ENCODE data around the gene RSPH9.
"Not testable (repeated sequence)": the region's sequence is repeated elsewhere in the genome, so short reads cannot be mapped to it uniquely, and the experiment has no call there.

RSPH9 gene

DNA sequence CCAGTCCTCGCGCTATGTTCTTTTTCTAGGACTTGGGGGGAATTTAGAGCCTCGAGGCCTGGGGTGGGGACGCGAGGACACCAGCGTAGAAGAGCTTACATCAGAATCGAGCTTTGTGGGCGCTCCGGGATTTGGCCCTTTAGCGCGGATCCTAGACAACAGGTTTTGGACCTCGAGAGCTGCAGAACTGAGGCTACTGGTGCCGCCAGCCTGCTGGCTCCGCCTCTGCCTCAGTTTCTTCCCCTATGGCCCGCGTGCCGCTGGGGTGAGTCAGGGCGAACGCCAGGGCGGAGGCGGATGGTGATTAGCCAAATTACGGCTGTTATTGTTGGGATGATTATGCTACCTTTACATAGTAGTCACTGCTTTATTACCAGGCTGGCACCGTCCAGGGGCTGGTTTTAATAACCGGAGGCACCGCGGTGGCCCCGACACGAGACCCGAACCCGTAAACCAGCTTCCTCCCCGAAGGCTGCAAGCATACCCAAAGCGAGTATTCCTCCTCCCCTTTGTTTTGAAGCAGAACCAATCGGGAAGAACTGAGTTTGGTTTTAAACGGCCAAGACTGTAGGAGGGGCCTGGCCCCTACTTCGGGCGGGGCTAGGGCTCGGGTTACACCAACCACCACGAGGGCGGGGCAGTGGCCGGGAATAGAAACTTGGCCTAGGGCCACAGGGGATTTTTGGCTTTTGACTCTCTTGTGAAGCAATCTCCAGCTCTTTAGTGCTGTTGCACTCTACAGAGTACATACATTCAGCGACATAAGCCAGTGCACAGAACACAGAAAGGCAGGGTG lies 15.1 kb upstream of the RSPH9 start:
- peak; percentile 97 for DNase-seq

DNA sequence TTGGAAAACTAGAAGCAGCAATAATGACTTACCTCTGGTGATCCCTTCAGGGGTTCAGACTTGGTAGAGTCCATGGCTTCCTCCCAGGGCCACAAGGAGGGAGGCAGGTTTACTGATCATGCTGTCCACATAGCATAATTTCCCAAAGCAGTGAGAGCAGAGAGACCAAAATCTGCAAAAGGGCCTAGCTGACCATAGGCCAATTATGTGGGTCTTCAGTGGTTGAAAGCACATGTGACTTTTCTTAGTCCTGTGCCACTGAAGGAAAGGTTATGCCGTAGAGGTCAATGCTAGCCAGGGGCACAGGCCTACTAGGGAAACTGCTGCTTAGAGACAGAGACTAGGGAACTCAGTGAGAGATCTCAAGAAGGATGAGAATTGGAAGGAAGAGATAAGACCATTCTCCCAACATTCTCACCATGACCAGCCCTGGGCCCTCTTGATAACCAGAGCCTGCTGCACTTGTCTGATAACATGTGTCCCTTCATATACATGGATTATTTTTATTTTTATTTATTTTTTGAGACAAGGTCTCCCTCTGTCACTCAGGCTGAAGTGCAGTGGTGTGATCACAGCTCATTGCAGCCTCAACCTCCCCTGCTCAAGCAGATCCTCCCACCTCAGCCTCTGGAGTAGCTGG lies 13.7 kb upstream of the RSPH9 start:
- DNase-seq = no peak

DNA sequence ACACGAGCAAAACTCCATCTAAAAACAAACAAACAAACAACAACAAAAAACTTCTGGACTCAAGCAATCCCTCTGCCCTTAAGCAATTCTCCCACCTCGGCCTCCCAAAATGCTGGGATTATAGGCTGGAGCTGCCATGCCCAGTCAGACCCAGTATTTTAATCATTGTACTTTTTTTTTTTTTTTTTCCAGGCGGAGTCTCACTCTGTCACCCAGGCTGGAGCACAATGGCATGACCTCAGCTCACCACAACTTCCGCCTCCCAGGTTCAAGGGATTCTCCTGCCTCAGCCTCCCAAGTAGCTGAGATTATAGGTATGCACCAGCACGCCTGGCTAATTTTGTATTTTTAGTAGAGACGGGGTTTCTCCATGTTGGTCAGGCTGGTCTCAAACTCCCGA lies 11.8 kb upstream of the RSPH9 start:
- not testable (repeated sequence) for DNase-seq

DNA sequence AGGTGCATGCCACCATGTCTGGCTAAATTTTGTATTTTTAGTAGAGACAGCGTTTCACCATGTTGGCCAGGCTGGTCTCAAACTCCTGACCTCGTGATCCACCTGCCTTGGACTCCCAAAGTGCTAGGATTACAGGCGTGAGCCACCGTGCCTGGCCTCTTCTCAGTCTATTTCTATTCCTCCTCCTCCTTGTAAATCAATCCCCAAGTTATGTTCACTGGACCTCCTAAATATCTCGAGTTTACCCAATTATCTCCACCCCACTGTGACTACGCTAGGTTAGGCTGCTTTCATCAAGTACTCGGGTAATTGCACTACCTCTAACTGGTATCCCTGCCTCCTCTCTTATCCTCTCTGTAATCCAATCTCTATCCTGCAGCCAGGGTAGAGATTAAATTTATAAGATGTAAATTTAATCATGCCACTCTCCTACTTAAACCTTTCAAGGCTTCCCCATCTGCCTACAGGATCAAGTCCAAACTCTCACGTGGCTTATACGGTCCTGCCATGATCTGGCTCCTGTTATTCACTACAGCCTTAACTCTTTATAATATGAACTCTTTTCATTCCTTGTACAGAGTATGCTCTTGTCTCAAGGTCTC lies 10.0 kb upstream of the RSPH9 start:
- DNase-seq = no peak

DNA sequence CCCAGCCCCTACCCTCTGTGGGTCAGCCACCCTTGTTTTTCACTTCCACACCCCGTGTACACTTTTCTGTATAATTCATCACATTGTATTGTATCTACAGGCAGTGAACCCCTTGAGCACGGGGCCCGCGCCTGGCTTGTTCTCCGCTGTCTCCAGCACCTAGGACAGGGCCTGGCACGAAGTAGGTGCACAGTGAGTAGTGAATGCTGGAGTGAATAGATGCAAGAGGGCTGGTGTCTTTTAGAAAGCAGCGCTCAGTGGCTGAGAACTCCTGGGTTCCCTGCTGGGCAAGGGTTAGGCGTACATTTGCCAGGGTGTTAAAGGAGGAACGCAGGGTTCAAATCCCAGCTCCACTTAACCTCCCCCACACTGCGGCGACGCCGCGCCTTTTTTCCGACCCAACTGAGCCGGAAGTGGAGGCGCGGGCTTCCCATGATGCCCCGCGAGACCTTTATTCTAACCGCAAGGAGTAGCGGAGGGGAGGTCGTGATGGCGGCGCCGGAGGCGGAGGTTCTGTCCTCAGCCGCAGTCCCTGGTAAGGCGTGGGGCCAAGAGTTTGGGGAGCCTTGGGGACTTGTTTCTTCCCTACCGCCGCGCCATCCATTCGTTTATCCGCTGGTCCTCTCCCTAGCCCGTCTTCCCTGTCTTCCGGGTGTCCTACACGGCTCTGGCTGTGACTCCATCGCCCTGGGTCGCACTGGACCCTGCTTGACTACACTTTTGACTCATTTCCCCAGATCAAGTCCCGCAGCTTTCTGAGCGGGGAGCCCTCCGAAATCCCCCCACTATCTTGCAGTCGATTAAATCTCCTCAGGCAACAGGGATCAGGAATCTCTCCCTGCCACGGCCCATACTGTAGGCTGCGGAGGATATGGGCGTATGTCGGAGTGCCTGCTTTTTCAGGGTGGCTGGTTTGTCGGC lies 9.2 kb upstream of the RSPH9 start, which contains the start of gene MAD2L1BP:
Gene MAD2L1BP, plus strand, starts transcription at position 454 of the 921 bp plus-strand sequence. Its CDS starts 36 bp downstream, at position 490.
- DNase-seq = peak; percentile 72

DNA sequence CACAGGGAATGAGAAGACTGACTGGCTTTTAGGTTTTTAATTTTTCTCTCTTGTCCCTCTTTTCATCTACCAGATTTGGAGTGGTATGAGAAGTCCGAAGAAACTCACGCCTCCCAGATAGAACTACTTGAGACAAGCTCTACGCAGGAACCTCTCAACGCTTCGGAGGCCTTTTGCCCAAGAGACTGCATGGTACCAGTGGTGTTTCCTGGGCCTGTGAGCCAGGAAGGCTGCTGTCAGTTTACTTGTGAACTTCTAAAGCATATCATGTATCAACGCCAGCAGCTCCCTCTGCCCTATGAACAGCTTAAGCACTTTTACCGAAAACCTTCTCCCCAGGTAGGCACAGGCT lies 8.6 kb upstream of the RSPH9 start:
- DNase-seq = no peak

DNA sequence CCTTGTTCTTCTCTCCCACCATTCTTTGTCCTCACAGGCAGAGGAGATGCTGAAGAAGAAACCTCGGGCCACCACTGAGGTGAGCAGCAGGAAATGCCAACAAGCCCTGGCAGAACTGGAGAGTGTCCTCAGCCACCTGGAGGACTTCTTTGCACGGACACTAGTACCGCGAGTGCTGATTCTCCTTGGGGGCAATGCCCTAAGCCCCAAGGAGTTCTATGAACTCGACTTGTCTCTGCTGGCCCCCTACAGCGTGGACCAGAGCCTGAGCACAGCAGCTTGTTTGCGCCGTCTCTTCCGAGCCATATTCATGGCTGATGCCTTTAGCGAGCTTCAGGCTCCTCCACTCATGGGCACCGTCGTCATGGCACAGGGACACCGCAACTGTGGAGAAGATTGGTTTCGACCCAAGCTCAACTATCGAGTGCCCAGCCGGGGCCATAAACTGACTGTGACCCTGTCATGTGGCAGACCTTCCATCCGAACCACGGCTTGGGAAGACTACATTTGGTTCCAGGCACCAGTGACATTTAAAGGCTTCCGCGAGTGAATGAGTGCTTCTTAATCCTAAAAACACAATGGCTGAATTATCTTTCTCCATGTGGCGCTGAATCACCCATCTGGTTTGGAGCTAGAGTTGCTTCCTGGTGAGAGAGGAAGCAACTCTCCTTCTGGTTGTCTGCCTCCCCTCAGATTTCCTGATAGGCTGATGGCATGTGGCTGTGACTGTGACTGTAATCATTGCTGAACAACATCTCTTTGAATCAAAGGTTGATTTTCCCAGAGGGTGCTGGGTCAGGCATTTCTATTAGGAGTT lies 4.6 kb upstream of the RSPH9 start:
- no peak for DNase-seq

DNA sequence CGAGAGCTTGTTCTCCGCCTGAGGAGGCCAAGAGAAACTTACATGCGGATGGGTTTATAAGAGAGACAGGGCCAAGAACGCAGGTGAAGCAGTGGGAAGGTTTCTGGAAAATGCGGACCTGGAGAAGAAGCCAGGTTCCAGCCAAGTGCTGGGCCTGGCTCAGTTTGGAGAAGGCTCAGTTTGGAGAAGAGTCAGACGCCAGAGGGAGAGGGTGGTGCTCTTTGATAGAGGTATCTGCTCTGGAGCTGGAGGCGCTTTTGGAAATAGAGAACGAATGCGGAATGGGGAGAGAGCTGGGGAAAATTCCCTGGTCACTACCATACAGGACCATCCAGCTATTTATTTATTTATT lies 753 bp downstream of the RSPH9 start:
- no peak for DNase-seq

DNA sequence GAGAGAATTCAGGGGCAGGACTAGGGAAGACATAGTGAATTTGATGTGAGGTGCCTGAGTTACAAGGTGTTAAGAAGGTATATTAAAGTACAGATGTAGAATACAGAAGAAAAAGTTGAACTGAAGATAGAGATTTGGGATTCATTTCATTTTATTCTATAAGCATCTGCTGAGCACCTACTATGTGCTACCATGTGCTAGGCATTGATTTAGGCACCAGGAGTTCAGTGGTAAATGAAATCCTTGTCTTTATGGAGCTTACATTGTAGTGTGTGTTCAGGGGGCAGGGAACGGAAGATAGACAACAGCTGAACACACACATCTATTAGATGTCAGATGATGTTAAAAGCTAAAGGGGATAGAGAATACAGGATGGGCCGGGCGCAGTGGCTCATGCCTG lies 2.8 kb downstream of the RSPH9 start:
- DNase-seq = no peak

DNA sequence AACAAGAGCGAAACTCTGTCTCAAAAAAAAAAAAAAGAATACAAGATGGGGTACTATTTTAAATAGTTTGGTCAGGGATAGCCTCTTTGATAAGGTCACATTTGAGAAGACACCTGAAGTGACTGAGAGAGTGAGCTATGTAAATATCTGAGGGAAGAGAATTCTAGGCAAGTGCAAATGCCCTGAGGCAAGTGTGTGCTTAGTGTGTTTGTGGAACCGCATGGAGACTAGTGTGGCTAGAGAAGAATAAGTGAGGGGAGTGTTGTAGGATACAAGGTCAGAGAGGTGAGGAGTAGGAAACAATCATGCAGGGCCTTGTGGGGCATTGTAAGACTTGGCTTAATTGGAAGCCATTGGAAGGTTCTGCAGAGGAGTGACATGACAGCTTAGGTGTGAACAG lies 3.4 kb downstream of the RSPH9 start:
- DNase-seq = no peak

DNA sequence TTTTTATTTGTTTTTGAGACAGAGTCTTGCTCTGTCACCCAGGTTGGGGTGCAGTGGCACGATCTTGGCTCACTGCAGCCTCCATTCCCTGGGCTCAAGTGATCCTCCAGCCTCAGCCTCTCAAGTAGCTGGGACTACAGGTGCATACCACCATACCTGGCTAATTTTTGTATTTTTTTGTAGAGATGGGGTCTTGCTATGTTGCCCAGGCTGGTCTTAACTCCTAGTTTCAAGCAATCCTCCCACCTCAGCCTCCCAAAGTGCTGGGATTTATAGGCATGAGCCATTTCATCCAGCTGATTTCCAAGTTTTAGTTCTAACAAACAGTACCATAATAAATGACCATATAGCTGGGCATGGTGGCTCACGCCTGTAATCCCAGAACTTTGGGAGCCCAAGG lies 8.0 kb downstream of the RSPH9 start:
- not testable (repeated sequence) for DNase-seq

DNA sequence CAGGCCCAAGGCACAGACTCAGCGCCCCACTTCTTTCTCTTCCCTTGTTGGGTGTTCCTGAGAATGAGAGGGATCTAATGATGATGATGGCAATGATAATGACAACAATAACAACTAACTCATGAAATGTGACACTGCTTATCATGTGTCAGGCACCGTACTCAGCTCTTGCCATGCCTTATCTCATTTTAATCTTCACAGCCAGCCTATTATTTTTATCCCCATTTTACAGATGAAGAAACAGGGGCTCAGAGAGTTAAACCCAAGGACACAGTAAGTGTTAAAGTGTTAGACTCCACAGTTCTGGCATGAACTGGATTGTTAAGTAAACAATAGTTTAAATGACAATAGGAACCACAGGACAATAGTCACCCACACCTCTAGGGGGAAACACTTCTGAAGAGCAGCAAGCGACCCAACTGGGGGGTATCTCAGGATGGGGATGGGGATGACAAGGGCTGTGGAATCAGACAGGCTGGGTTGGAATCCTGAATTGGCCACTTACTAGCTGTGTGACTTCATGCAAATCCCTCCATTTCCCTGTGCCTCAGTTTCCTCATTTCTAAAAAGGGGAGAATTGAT lies 12.5 kb downstream of the RSPH9 start:
- DNase-seq = no peak

DNA sequence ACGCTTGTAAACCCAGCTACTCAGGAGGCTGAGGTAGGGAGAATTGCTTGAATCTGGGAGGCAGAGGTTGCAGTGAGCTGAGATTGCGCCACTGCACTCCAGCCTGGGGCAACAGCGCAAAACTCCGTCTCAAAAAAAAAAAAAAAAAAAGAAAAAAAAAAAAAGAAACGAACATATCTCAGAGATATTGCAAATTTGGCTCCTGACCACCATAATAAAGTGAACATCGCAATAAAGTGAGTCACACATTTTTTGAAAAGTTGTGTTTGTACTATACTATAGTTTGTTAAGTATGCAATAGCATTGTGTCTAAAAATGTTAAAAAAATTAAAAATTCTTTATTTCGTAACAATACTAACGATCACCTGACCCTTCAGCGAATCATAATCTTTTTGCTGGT lies 13.3 kb downstream of the RSPH9 start:
- peak; percentile 79 for DNase-seq

DNA sequence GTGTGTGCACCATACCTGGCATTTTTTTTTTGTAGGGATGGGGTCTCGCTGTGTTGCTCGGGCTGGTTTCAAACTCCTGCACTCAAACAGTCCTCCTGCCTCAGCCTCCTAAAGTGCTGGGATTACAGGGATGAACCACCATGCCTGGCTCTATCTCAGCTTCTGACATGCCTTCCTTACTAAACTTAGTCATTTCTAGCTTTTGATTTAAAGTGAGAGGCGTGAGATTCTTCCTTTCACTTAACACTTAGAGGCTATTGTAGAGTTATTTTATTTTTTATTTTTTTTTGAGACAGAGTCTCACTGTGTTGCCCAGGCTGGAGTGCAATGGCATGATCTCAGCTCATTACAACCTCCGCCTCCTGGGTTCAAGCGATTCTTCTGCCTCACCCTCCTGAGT lies 18.1 kb downstream of the RSPH9 start:
- not testable (repeated sequence) for DNase-seq

DNA sequence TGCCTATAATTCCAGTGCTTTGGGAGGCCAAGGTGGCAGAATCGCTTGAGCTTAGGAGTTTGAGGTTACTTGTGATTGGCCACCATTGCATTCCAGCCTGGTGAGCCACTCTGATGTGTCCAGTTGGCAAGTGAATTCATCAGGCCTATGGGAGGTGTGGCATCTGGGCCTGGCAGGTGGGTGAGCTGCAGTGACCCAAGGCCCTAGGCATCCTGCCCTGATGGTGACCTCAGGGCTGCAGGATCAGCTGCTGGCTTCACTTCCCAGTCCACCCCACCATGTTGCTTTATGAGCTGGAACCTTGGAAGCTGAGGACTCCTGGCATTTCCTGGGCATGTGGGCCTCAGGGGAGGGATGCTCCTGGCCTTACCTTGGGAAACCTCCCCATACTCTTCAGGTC lies 20.5 kb downstream of the RSPH9 start:
- peak; percentile 18 for DNase-seq

DNA sequence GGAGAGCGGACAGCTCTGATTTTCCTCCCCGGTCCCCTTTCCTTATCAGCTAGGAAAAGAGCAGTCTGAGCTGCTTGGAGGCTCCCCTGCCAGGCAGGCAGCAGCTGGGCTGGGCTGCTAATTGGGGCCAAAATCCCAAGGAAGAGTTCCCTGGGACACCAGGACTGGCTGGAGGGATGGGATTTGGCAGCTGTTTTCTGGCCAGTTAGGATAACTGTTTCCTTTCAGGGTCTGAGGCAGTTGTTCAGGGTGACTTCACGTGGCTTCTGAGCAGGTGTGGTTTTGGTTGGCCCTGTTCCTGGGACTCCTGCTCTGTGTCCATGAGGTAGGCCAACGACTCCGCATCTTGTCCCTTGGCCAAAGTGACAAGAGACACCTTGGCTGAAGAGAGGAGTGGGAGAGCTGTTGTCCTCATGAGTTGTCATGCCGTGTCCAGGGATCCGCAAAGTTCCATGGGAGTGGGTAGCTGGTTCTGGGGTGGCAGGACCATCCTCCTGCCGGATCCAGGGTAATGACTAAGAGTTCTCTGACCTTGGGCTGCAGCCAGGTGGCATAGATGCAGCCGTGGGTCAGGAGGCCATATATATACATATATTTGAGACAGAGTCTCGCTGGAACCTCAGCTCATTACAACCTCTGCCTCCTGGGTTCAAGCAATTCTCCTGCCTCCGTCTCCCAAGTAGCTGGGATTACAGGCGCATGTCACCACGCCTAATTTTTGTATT lies 21.5 kb downstream of the RSPH9 start:
- no peak for DNase-seq

DNA sequence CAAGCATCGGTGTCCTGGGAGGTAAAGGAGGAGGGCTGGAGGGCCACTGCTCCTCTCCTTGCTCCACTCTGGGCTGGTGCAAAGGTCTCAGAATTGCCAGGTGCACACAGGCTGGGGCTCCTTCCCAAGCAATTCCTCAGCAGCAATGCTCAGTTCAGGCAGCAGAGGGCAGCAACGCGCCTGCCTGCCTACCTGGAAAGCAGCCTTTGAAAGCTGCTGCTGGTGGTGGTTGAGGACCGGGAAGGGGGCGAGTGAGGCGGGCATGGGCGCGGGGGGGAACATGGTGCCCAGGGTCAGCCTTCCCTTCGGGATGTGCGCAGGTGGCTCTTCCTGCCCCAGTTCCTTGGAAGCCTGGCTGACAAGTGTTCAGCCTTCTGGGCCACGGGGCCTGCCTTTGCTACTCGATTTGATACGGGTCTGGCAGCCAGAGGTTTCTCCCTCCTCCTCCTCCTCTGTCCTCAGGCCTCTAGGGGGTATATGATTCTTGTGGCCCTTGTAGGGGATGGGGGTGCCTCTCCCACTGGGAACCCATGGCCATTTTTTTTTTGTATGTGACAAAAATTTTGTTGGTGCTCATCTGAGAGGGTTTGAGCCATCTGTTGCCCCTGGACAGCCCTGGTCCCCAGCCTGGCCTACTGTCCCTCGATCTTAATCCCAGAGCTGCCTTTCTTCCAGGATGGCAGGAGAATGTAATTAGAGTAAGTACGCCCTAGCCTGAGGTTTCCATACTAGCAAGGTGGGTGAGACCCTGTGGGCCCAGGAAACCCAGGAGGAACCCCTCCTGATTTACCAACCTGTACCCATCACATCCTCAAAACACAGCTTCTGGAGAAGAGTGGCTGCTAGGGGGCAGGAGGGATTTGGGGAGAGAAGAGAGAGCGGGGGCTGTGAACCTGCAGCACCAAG lies 22.7 kb downstream of the RSPH9 start:
- DNase-seq = peak; percentile 50

DNA sequence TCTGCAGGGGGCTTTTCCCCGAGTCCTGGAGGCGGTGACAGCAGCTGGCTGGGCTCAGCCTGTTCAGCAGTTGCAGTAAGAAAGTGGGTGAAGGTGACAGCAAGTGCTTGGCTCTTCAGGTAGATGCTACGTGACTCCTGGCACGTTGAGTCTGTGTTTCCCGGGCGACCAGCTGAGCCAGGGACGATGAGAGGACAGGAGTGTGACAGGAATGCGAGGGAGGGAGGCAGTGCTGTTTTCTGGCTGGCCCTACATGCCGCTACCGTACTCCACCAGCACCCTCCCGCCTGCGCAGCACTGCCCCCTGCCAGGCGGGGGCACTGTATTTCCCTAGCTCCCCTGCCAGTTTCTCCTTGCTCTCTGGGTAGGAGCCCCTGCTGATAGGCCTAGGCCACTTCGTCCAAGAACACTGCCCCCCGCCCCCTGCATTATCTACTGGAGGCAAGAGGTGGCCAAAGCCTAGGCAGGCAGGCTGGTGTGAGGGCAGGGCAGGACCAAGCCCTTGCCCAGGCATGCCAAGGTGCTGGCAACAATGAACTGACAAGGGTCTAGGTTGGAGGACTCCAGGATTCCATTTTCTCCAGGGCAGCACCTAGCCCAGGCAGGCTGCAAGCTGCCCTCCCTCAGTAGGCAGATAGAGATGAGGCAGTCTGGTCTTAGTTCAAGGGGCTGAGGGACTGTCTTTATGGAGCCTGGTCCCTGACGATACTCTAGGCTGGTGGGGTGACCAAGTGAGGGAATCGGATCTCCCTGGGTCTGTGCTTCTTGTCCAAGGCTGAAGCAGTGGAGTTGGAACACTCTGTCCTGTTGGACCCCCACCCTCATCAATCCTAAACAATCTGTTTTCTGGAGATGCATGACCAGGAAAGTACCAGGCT lies 23.6 kb downstream of the RSPH9 start:
- DNase-seq = peak; percentile 61

All from HCEC 1CT (cell line).